Stimulated activated CD8-positive, alpha-beta memory T cell treated with anti-CD3 and anti-CD28 coated beads, Interleukin-12 subunit alpha, Interleukin-12 subunit beta, amount 100 ng/mL, for 1 hour (primary cell): ENCODE results near the gene HPS5.
"Not testable (repeated sequence)": the region's sequence is repeated elsewhere in the genome, so short reads cannot be mapped to it uniquely, and the experiment has no call there.

Experiments
- DNase-seq: peaks from one replicate; pipeline ENCODE4 v3.0.0-alpha.2; 2020; ENCODE audit warnings: low read depth

The HPS5 gene

DNA sequence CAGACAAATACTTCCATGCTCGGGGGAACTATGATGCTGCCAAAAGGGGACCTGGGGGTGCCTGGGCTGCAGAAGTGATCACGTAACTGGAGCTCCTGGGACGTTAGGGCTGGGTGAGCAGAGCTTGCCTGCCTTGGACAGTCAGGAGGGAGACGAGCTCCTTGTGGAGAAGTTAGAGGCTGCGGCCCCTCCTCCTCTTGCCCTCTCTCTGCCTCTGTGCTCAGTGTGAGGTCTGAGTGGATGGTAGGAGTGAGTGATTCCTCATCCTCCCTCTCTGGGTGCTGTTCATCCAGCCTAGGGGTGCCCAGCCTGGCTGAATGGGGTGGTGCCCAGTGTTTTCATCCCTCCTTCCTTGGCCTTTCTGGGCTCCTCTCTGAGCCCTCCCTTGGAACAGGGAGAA, 52.7 kb downstream of the HPS5 start:
- not testable (repeated sequence) for DNase-seq

DNA sequence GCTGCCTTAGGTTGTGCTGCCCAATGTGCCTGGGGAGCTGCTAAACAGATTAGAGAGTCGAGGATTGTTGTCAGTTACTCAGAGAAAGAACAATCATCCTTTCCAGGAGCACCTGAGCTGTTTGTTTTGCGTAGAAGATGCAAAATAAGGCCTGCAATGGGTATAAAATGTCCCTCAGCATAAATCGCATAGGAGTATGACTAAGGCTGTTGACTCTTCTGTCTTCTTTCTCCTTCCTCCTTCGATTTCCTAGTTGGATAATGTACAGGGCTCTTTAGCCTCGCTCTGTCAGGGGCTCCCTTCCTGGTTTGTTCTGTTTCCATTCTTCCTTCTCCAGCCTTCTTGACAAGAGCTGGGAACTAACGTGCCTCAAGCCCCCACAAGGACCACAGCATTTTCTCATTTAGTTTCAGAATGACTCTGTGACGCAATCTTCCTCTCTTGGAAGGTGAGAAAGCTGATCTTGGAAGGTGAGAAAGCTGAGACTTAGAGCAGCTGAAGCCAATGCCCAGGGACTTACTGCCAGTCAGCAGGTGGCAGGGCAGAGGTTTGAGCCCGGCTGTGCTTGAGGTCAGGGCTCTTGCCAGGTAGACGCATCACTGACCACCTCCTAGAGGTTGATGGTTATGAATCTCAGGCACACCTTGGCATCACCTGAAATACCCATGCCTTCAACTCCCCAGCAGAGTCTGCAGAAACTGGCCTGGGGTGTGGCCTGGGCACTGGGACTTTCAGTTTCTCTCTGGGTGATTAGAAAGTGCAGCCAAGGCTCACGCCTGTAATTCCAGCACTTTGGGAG, 54.4 kb downstream of the HPS5 start:
- not testable (repeated sequence) for DNase-seq

DNA sequence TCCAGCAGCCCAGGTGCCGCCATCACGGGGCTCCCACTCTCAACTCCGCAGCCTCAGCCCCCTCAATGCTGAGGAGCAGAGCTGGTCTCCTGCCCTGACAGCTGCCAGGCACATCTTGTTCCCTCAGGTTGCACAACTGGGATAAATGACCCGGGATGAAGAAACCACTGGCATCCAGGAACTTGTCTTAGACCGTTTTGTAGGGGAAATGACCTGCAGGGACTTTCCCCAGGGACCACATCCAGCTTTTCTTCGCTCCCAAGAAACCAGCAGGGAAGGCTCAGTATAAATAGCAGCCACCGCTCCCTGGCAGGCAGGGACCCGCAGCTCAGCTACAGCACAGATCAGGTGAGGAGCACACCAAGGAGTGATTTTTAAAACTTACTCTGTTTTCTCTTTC, 56.0 kb downstream of the HPS5 start, which contains the start of gene SAA1:
Gene SAA1 (plus strand): TSS at position 316 of the 400 bp plus-strand sequence. CDS start 624 bp downstream, outside the sequence.
- no peak for DNase-seq

DNA sequence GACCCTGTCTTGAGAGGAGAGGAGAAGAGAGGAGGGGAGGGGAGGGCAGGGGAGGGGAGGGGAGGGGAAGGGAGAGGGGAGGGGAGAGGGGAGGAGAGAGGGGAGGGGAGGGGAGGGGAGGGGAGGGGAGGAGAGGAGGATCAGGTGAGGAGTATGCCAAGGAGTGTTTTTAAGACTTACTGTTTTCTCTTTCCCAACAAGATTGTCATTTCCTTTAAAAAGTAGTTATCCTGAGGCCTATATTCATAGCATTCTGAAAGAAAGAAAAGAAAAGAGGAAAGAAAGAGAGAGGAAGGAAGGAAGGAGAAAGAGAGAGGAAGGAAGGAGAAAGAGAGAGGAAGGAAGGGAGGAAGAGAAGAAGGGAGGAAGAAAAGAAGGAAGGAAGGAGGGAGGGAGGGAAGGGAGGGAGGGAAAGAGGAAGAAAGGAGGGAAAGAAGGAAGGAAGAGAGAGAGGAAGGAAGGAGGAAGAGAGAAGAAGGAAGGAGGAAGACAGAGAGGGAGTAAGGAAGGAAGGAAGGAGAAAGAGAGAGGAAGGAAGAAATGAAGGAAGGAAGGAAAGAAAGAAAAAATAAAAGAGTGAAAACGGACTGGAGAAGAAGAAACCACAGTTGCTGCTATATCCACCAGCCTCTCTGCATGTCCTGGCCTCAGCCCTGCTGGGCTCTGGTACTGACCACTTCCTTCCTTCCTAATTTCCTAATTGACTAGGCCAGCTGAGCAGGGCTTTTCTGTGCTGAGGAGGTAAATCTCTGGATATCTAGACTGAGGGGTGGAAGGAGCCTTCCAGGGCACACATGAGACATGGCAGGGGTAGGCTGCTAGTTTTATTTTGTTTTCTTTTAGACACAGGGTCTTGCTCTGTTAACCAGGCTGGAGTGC, 57.0 kb downstream of the HPS5 start:
- DNase-seq, result no peak

DNA sequence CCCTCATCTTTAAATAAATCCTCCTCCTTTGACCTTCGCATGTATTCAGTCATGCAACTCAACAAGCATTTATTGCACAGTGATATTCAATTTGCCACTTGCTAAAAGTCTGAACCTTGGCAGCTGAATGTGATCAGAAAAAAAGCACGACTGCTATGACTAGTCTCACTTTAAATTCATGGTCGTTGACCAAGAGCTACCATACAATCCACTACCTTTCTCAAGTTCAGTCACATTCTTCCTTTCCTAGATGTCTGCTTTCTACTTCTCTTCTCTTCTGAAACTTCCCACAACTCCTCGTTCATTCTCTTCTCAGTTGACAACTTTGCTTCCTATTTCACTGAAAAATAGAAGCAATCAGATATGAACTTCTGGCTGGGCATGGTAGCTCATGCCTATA, 57.9 kb downstream of the HPS5 start:
- no peak for DNase-seq

DNA sequence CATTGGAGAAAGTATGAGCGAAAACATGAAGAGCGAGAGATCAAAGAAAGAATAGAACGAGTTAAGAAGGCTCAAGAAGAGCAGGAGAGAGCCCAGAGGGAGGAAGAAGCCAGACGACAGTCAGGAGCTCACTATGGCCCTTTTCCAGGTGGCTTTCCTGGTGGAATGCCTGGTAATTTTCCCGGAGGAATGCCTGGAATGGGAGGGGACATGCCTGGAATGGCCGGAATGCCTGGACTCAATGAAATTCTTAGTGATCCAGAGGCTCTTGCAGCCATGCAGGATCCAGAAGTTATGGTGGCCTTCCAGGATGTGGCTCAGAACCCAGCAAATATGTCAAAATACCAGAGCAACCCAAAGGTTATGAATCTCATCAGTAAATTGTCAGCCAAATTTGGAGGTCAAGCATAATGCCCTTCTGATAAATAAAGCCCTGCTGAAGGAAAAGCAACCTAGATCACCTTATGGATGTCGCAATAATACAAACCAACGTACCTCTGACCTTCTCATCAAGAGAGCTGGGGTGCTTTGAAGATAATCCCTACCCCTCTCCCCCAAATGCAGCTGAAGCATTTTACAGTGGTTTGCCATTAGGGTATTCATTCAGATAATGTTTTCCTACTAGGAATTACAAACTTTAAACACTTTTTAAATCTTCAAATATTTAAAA, 59.1 kb downstream of the HPS5 start:
- not testable (repeated sequence) for DNase-seq

DNA sequence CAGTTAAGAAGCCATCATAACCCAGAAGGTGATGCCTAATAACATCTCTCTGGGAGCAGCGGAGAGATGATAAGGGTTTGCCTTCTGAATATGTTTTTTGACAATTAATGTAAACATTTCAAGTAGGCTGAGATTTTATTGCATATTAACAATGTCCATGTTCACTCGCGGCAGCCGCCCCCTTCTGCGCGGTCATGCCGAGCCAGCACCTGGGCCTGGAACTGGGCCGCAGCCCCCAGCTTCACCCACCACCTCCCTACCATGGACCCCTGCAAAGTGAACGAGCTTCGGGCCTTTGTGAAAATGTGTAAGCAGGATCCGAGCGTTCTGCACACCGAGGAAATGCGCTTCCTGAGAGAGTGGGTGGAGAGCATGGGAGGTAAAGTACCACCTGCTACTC, 60.2 kb downstream of the HPS5 start:
- DNase-seq, result no peak

DNA sequence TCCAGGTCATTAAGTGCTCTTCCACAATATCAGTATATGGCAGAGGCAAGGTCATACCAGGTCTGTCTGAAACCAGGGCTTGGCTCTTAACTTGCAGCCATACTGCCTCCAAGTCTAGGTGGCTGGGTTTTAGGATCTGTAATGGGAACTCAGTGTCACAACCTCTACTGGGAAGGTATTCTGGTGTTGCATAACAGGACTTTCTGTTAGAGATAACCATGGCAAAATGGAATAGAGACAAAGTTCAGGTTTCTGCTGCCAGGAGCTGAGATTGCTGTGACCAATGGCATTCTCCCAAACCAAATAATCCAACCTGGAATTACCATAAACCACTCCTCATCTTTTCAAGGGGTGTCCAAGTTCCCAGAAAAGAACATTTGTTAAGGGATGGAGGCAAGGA, 62.7 kb downstream of the HPS5 start:
- DNase-seq, result no peak

DNA sequence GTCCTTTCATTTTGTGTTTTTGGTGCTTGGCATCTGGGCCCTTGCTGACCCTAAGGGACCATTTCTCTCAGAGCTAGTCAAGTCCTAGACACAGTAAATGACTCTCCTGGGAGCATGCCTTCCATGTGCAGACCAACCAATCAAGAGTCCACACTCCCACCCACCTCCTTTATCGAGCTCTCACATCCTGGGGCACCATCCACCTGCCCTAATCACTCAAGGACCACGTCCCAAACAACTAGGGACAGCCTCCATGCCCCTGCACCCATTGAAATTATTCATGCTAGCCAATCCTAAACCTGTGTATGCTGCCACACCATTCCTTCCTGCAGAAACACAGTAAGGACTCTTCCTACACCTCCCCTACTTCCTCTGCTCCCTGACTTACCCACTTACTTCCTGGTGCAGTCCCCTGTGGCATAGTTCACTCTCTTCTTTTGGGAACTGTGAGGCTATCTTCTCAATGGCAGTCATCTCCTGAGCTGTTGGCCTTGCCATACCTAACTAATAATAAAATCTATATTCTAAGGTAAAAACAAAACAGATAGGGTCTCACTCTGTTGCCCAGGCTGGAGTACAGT, 67.1 kb downstream of the HPS5 start:
- DNase-seq, result no peak

DNA sequence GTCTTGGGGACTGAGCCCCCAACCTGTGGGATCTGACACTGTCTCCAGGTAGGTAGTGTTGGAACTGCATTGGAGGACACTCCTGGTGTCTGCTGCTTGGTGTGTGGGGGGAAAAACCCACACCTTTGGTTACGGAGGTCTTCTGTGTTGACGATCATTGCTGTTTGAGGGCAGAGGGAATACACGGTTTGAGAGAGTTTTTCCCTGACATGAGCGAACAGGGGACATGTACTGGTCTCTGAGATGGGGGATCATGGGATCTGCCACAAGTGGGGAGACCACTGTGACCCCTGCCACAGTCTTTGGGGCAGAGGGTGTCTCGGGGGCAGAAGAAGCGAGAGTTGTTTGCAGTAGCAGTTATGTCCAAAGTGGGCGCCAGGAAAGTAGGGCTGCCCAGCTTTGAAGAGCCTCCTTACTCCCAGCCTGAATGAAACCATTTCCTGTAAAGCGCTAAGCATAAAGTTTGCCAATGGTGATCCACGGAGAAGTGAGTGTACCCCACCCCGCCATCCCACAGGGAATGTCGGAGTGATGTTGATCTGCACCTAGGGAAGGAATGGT, 68.1 kb downstream of the HPS5 start:
- no peak for DNase-seq

DNA sequence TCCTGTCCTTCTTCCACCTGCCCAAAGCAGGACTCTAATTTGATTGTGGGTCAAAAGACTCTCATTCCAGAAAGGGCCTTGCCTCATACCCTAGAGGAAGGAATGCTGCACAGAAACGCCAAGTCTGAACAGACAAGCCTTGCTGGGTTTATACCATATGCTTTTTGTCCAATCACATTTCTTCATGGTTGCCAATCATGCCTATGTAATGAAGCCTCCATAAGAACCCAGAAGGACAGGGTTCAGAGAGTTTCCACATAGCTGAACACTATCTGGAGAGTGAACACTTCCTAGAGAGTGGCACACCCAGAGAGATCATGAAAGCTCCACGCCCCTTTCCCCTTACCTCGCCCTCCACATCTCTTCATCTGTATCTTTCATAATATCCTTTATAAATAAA, 68.7 kb downstream of the HPS5 start:
- DNase-seq, result no peak

DNA sequence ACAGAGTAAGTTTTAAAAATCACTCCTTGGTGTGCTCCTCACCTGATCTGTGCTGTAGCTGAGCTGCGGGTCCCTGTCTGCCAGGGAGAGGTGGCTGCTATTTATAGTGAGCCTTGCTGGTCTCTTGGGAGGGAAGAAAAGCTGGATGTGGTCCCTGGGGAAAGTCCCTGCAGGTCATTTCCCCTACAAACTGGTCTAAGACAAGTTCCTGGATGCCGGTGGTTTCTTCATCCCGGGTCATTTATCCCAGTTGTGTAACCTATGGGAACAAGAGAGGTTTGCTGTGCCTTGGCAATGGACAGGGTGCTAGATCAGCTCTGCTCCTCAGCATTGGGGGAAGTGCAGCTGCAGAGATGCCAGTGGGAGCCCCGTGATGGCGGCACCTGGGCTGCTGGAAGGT, 73.4 kb downstream of the HPS5 start, which contains the start of gene SAA2:
Gene SAA2 (minus strand): TSS at position 108 of the 400 bp plus-strand sequence. CDS start 657 bp downstream, outside the sequence.
- no peak for DNase-seq

DNA sequence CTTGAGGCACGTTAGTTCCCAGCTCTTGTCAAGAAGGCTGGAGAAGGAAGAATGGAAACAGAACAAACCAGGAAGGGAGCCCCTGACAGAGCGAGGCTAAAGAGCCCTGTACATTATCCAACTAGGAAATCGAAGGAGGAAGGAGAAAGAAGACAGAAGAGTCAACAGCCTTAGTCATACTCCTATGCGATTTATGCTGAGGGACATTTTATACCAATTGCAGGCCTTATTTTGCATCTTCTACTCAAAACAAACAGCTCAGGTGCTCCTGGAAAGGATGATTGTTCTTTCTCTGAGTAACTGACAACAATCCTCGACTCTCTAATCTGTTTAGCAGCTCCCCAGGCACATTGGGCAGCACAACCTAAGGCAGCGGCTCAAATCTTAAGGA, 74.8 kb downstream of the HPS5 start:
- DNase-seq, result not testable (repeated sequence)

DNA sequence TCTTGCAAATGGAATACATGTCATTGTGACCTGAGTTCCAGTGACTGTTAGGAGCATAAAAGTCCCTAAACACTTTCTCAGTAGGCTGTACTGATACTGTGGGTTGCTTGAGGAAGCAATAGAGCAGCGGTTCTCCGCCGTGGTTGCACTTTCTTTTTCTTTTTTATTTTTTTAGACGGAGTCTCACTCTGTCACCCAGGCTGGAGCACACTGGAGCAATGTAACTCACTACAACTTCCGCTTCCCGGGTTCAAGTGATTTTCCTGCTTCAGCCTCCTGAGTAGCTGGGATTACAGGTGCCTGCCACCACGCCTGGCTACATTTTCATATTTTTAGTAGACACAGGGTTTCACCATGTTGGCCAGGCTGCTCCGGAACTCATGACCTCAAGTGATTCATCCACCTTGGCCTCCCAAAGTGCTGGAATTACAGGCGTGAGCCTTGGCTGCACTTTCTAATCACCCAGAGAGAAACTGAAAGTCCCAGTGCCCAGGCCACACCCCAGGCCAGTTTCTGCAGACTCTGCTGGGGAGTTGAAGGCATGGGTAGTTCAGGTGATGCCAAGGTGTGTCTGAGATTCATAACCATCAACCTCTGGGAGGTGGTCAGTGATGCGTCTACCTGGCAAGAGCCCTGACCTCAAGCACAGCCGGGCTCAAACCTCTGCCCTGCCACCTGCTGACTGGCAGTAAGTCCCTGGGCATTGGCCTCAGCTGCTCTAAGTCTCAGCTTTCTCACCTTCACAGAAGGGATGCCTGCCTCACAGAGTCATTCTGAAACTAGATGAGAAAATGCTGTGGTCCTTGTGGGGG, 75.4 kb downstream of the HPS5 start:
- DNase-seq, result not testable (repeated sequence)

DNA sequence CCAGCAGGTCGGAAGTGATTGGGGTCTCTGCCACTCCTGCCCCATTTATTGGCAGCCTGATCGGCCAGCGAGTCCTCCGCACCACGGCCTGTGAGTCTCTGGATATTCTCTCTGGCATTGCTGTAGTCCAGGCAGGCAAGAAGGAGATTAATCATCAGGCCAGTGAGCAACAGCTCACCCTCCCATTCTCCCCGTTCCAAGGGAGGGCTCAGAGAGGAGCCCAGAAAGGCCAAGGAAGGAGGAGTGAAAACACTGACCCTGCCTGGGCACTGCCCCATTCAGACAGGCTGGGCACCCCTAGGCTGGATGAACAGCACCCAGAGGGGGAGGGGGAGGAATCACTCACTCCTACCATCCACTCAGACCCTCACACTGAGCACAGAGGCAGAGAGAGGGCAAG, 76.5 kb downstream of the HPS5 start:
- DNase-seq, result no peak

DNA sequence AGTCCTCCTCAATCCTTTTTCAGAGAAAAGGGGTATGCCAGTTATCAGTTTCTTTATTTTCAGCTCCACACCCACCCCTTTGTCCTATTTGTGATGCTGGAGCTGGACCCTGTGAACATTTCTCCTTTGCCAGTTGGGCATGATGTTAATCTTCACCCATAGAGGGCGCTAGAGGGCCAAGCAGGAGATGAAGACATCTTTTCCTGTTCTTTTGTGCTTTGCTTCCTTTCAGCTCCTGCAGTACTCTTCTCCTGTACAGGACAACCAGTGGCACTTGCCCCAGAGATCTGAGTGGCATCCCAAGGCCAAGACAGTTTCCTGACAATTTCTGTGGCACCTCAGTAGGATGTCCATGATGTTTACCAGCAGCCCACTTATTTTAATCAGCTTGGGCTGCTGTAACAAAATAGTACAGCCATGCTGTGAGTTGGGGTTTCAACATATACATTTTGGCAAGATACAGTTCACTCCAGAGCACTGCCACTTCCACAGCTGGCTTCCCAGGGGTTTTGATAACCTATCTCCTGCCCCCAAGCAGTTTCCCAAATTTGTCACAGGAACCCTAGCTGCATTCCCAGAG, 78.1 kb downstream of the HPS5 start:
- peak; percentile 33 for DNase-seq

DNA sequence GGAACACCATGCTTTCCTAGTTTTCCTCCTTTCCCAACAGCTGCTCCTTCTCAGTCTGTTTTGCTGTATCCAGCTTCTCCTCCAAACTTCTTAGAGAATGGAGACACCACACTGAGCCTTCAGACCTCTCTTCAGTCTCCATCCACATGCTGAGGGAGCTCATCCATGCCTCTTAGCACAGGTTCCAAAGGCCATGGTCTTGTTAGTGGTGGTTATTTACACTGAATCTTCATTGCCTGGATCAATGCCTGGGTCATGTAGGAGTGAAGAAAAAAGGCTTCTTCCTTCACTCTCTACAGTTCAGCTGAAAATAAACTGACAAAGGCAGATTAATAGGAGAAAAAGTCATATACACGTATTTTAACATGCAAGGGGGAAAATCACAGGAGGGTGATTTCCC, 82.3 kb downstream of the HPS5 start:
- no peak for DNase-seq

DNA sequence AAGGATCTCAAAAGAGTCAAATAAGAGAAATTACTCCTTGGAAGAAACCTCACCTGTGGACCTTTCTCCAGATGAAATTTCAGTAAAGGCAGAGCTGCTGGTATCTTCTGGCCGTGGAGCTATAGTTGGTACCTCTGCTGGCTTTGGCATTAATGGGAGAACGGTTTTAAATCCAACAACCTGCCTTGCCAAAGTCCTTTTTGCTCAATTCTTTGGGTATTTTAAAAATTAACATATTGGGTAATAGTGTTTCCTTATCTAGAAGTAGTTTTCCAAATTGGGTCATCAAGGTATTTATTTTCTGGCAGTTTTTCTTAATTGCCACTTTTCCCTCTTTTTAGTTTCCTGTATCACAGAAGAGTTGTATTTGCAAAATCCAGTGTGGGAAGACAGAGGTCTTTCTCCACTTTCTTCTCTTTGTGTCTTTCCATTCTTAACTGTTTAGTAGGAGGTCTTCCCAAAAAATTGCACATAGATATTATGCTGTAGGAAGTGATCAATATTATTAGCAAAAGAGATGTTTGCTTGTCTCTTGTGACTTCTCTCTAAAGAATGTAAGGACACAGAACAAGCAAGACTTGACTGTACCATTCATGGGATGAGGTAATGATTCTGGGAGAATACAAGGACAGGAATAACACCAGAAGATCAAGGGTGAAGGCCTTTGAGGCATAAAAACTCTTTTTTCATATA, 85.1 kb downstream of the HPS5 start, which contains the start of gene SAA4:
Gene SAA4 (minus strand): TSS at position 139 of the 693 bp plus-strand sequence. CDS start 876 bp downstream, outside the sequence.
- no peak for DNase-seq
